ENCODE data around the gene BPIFB6. TPM values are rescaled to one million over a fixed set of nuclear protein-coding genes. Genes with fewer than 3 reads are reported as not detected.

BPIFB6 gene
- total and polyA plus RNA-seq, 10 of the 15 experiments (the other 5 are each of a cell fraction or from before 2014, with no cell fraction given) = not detected

DNA sequence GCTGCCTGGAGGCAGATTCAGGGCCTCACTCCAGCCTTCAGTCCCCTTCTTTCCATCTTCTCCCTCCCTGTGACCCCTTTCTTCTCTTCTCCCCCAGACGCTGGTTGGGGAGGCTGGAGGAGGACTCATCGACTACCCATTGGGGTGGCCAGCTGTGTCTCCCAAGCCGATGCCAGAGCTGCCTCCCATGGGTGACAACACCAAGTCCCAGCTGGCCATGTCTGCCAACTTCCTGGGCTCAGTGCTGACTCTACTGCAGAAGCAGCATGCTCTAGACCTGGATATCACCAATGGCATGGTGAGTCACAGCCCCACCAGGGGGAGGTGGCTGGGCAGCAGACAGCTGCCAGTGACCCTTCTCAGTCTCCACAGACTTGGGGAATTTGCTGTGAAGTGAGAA lies 60.9 kb downstream of the BPIFB6 start:
- Histone ChIP-seq H3K9me3 (replicated peaks; ENCODE audit: control insufficient read depth, insufficient read depth, low read length) (no peaks in the 10 kb centered on the region), H3K4me3 (no peak overlapping the region), H3K9ac (ENCODE audit: control insufficient read depth, insufficient read depth, low read length) (no peak overlapping the region), H3K36me3 (ENCODE audit: control insufficient read depth in 2 of 2, insufficient read depth in 2 of 2, low read length in 1 of 2) (no peaks in the 10 kb centered on the region), H3K4me2 (ENCODE audit: control insufficient read depth, insufficient read depth) (no peak overlapping the region), H3K4me1 (ENCODE audit: control insufficient read depth, insufficient read depth, low read length) (no peaks in the 10 kb centered on the region), H4K20me1 (ENCODE audit: control insufficient read depth, insufficient read depth) (no peaks in the 10 kb centered on the region), H3K27ac (ENCODE audit: control insufficient read depth, insufficient read depth) (no peak overlapping the region), H2AFZ (ENCODE audit: control insufficient read depth, low read depth, low read length) (no peak overlapping the region), H3K27me3 (replicated peaks in 1 of 2; ENCODE audit: control insufficient read depth in 2 of 2, insufficient read depth in 2 of 2, low read length in 1 of 2) (no peaks in the 10 kb centered on the region; a peak in 1 of 4 replicates), H3K79me2 (ENCODE audit: control insufficient read depth, insufficient read depth, low read length) (no peaks in the 10 kb centered on the region)
- ATAC-seq = no peak
- no peak for DNase-seq (ENCODE audit: low read depth, low spot score)
- SMC1A ChIA-PET (ENCODE audit: uncharacterized antibody, unreplicated experiment) = no interaction called here
- RAD21 ChIA-PET (ENCODE audit: unreplicated experiment) = no interaction called here
- 45% methylated on average over 3 of the region's 3 CpGs for WGBS (ENCODE audit: insufficient coverage, insufficient replicate concordance, low lambda C conversion rate, missing lambda C conversion rate)
- intact Hi-C loops (cut with micrococcal nuclease; ENCODE audit: unreplicated experiment) = no loop called here
- in situ Hi-C loops (cut with MboI) = no loop called here
- CTCF ChIA-PET = interaction anchor here (1.3 kb wide), 1 partner anchor 190 kb away, joined by 3 read pairs; no protein-coding TSS in a partner anchor
- BruUV-seq (replicated peaks) = no TSS peak
- no peak for FAIRE-seq
- POLR2A ChIA-PET = no interaction called here
- TF ChIP-seq SUPT20H (IDR thresholded peaks at IDR 0.05; ENCODE audit: borderline replicate concordance, control insufficient read depth, low read depth, low read length) (no peak), RUNX3 (IDR thresholded peaks at IDR 0.05; ENCODE audit: low read length) (no peak), CHD2 (IDR thresholded peaks at IDR 0.05; ENCODE audit: borderline replicate concordance, low read depth, low read length) (no peak), MXI1 (IDR thresholded peaks at IDR 0.05; ENCODE audit: low read depth, low read length) (no peak), SMC3 (IDR thresholded peaks at IDR 0.05; ENCODE audit: borderline replicate concordance, low read length) (no peak), RFX5 (IDR thresholded peaks at IDR 0.05; ENCODE audit: low read depth, low read length) (no peak), SIX5 (IDR thresholded peaks at IDR 0.05; ENCODE audit: low read depth, low read length, severe bottlenecking) (no peak)
- TF ChIP-seq, protein P1, sequence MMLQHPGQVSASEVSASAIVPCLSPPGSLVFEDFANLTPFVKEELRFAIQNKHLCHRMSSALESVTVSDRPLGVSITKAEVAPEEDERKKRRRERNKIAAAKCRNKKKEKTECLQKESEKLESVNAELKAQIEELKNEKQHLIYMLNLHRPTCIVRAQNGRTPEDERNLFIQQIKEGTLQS (IDR thresholded peaks at IDR 0.05; ENCODE audit: borderline replicate concordance, extremely low read depth, low read depth, low read length) = no peak
- TF ChIP-seq, protein P2, sequence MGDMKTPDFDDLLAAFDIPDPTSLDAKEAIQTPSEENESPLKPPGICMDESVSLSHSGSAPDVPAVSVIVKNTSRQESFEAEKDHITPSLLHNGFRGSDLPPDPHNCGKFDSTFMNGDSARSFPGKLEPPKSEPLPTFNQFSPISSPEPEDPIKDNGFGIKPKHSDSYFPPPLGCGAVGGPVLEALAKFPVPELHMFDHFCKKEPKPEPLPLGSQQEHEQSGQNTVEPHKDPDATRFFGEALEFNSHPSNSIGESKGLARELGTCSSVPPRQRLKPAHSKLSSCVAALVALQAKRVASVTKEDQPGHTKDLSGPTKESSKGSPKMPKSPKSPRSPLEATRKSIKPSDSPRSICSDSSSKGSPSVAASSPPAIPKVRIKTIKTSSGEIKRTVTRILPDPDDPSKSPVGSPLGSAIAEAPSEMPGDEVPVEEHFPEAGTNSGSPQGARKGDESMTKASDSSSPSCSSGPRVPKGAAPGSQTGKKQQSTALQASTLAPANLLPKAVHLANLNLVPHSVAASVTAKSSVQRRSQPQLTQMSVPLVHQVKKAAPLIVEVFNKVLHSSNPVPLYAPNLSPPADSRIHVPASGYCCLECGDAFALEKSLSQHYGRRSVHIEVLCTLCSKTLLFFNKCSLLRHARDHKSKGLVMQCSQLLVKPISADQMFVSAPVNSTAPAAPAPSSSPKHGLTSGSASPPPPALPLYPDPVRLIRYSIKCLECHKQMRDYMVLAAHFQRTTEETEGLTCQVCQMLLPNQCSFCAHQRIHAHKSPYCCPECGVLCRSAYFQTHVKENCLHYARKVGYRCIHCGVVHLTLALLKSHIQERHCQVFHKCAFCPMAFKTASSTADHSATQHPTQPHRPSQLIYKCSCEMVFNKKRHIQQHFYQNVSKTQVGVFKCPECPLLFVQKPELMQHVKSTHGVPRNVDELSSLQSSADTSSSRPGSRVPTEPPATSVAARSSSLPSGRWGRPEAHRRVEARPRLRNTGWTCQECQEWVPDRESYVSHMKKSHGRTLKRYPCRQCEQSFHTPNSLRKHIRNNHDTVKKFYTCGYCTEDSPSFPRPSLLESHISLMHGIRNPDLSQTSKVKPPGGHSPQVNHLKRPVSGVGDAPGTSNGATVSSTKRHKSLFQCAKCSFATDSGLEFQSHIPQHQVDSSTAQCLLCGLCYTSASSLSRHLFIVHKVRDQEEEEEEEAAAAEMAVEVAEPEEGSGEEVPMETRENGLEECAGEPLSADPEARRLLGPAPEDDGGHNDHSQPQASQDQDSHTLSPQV (IDR thresholded peaks at IDR 0.05) = no peak

Data from GM12878 (cell line).